KMS-11 (cell line): ENCODE data around the gene FERMT3.

ENCODE experiments used
- H2AFZ ChIP-seq: fragments of 200-600 bp; sonication (generic); 2 replicates; pipeline ENCODE4 v1.6.1; 2016; ENCODE audit warnings: antibody characterized with exemption, mixed run types, low read depth
- H3K27ac ChIP-seq: fragments of 200-600 bp; sonication (generic); 2 replicates; pipeline ENCODE4 v1.6.1; 2016; ENCODE audit warnings: mild to moderate bottlenecking, mixed run types
- H3K27me3 ChIP-seq: fragments of 200-600 bp; sonication (generic); 2 replicates; pipeline ENCODE4 v1.6.1; 2017; ENCODE audit warnings: mild to moderate bottlenecking, low read depth, mixed run types, moderate library complexity; ENCODE audit not compliant: insufficient read depth
- H3K36me3 ChIP-seq: fragments of 200-600 bp; sonication (generic); 2 replicates; pipeline ENCODE4 v1.6.1; 2017; ENCODE audit warnings: mild to moderate bottlenecking, mixed run types; ENCODE audit not compliant: insufficient read depth
- H3K4me1 ChIP-seq: fragments of 200-600 bp; sonication (generic); 2 replicates; pipeline ENCODE4 v1.6.1; 2016; ENCODE audit warnings: mild to moderate bottlenecking, low read depth, mixed run types; ENCODE audit not compliant: poor library complexity, severe bottlenecking
- H3K4me2 ChIP-seq: fragments of 200-600 bp; sonication (generic); 2 replicates; pipeline ENCODE4 v1.7.0; 2016; ENCODE audit warnings: mild to moderate bottlenecking, mixed run types
- H3K4me3 ChIP-seq: fragments of 200-600 bp; sonication (generic); IDR thresholded peaks from 2 replicates; pipeline ENCODE4 v1.6.1; 2017; ENCODE audit warnings: low read depth, low read length, mixed read lengths; ENCODE audit not compliant: insufficient read depth
- H3K79me2 ChIP-seq: fragments of 200-600 bp; sonication (generic); 2 replicates; pipeline ENCODE4 v1.6.1; 2016; ENCODE audit warnings: low read depth, mixed run types; ENCODE audit not compliant: insufficient read depth
- H3K9ac ChIP-seq: fragments of 200-600 bp; sonication (generic); 2 replicates; pipeline ENCODE4 v1.6.1; 2016; ENCODE audit warnings: mild to moderate bottlenecking, mixed run types
- H4K20me1 ChIP-seq: fragments of 200-600 bp; sonication (generic); 2 replicates; pipeline ENCODE4 v1.6.1; 2016; ENCODE audit warnings: mild to moderate bottlenecking, mixed run types; ENCODE audit not compliant: insufficient read depth
- CTCF ChIP-seq: fragments of 200-600 bp; sonication (generic); conservative IDR thresholded peaks from 2 replicates; pipeline ENCODE4 v1.6.1; 2017; ENCODE audit warnings: low read depth, mild to moderate bottlenecking, antibody characterized with exemption, low read length, moderate library complexity, mixed read lengths

Gene FERMT3

GRCh38 chr11:64259533-64260067 is 53.1 kb downstream of the FERMT3 start:
- Histone ChIP-seq H3K27ac (no peak overlapping the region), H2AFZ (no peak overlapping the region), H3K27me3 (no peaks in the 10 kb centered on the region), H3K4me2 (no peak overlapping the region), H3K4me1 (no peaks in the 10 kb centered on the region), H3K9ac (no peak overlapping the region), H3K79me2 (no peaks in the 10 kb centered on the region), H3K4me3 (no peak overlapping the region), H4K20me1 (no peaks in the 10 kb centered on the region), H3K36me3 (no peaks in the 10 kb centered on the region)
- no peak for TF ChIP-seq CTCF

- no peaks in the 10 kb centered on the region for H3K27me3 ChIP-seq
- H4K20me1 ChIP-seq = no peaks in the 10 kb centered on the region
- H3K36me3 ChIP-seq = no peaks in the 10 kb centered on the region
- TF ChIP-seq CTCF = no peak
- no peak overlapping the region for H3K9ac ChIP-seq
- no peaks in the 10 kb centered on the region for H3K4me1 ChIP-seq
- no peak overlapping the region for H3K4me3 ChIP-seq
- H3K79me2 ChIP-seq = no peaks in the 10 kb centered on the region
- no peak overlapping the region for H3K27ac ChIP-seq
- H2AFZ ChIP-seq = no peak overlapping the region
- H3K4me2 ChIP-seq = no peak overlapping the region
Observed at GRCh38 chr11:64260147-64260708, 53.7 kb downstream of the FERMT3 start.

- no peak overlapping the region for H2AFZ ChIP-seq
- no peak overlapping the region for H3K27ac ChIP-seq
- TF ChIP-seq CTCF = no peak
- H3K9ac ChIP-seq = no peak overlapping the region
- H3K4me1 ChIP-seq = no peaks in the 10 kb centered on the region
- H3K79me2 ChIP-seq = no peaks in the 10 kb centered on the region
- no peaks in the 10 kb centered on the region for H4K20me1 ChIP-seq
- no peaks in the 10 kb centered on the region for H3K36me3 ChIP-seq
- no peak overlapping the region for H3K4me3 ChIP-seq
- no peaks in the 10 kb centered on the region for H3K27me3 ChIP-seq
- no peak overlapping the region for H3K4me2 ChIP-seq
Observed at GRCh38 chr11:64261556-64262080, 55.1 kb downstream of the FERMT3 start.

DNA sequence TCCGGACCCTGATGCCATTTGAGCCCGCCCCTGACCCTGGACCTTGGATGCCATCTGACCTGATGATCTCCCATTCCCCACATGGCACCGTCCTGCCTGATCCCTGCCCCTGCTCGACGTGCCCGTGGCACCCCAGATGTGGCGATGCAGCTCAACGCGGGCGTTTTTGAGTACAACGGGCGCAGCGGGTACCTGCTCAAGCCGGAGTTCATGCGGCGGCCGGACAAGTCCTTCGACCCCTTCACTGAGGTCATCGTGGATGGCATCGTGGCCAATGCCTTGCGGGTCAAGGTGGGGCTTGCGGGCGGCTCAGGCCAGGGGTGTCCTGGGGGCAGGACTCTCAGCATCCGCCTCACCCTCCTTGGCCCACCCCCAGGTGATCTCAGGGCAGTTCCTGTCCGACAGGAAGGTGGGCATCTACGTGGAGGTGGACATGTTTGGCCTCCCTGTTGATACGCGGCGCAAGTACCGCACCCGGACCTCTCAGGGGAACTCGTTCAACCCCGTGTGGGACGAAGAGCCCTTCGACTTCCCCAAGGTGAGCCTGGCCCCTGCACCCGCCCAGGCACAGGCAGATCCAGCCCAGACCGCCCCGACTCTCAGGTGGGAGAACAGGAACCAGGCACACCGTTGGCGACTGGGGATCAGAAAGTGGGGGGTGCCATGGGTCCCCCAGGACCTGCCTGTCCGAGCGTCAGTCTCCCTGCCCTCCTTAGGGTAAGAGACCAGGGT is 55.9 kb downstream of the FERMT3 start:
- Histone ChIP-seq H3K9ac (no peak overlapping the region), H3K27me3 (no peaks in the 10 kb centered on the region), H3K79me2 (no peaks in the 10 kb centered on the region), H4K20me1 (no peaks in the 10 kb centered on the region), H3K4me1 (no peaks in the 10 kb centered on the region), H3K27ac (no peak overlapping the region), H3K4me3 (no peak overlapping the region), H3K36me3 (no peaks in the 10 kb centered on the region), H2AFZ (no peak overlapping the region), H3K4me2 (no peak overlapping the region)
- no peak for TF ChIP-seq CTCF
